Rectal smooth muscle tissue (tissue), 1 donor: ENCODE data around the gene PBX3.
"Not testable (repeated sequence)": the region's sequence is repeated elsewhere in the genome, so short reads cannot be mapped to it uniquely, and the experiment has no call there.

Experiments used
- H3K27ac ChIP-seq: one replicate; pipeline ENCODE4 v1.7.0; 2013; ENCODE audit warnings: low read depth, low read length, inconsistent platforms
- H3K27me3 ChIP-seq: one replicate; pipeline ENCODE4 v1.7.0; 2013; ENCODE audit warnings: low read length; ENCODE audit not compliant: control insufficient read depth, insufficient read depth
- H3K36me3 ChIP-seq: one replicate; pipeline ENCODE4 v1.7.0; 2013; ENCODE audit warnings: low read length; ENCODE audit not compliant: control insufficient read depth, insufficient read depth
- H3K4me1 ChIP-seq: one replicate; pipeline ENCODE4 v1.7.0; 2013; ENCODE audit warnings: low read length; ENCODE audit not compliant: control insufficient read depth, insufficient read depth
- H3K4me3 ChIP-seq: one replicate; pipeline ENCODE4 v1.7.0; 2013; ENCODE audit warnings: low read length
- H3K9ac ChIP-seq: one replicate; pipeline ENCODE4 v1.7.0; 2013; ENCODE audit warnings: low read length

Gene PBX3

DNA sequence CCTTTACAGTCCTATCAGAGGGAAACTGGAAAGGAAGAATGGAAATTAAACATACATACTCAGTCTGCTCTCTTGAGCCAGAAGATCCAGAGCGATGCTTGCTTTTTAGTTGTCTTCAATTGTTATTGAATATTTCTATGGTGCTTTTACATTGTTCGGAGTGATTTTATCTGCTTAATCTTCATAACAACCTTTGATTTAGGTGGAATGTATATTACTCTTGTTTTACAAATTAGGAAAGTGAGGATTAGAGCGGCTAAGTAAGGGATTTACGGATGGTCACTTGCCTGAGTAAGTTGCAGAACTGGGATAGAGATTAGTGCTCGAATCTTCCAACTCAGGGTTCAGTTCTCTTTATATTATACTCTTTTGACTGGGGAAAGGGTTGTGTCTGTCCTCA, 69.1 kb downstream of the PBX3 start:
- H3K9ac ChIP-seq, result no peak overlapping the region
- peaks cover 11% of the 10 kb centered on the region for H3K4me1 ChIP-seq
- H3K4me3 ChIP-seq, result no peak overlapping the region
- H3K27me3 ChIP-seq, result no peaks in the 10 kb centered on the region
- no peaks in the 10 kb centered on the region for H3K36me3 ChIP-seq
- H3K27ac ChIP-seq, result no peak overlapping the region

DNA sequence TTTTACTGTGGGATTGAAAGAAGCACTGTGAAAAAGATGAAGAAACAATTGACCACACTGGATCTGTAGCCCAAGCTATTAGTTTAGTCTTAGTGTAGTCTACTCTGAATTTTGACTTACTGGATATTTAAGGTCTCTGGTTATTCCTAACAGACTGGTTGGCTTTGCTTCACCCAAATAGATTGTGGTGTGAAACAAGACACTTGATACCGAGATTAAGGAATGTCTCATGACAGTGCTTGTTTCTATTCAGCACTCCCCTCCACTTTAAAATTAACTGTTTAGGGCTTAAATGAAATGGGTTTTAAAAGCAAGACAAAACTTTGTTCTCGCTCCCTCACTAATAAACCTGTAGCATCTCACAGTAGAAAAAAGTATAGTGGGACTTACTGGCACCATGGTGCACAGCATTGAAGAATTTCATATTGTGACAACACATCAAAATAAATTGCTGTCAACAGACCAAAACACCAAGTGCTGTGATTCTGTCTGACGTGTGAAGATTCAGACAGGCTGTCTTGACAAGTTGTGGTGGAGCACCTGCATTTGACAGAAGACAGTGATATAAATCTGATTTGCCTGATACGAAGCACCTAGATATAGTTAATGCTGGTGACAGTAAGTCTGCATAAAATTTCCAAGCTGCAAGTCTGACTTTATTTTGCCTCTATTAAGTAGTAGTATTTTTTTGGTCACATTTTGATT, 73.1 kb downstream of the PBX3 start:
- peak overlapping the region; percentile 15 for H3K27ac ChIP-seq
- no peak overlapping the region for H3K9ac ChIP-seq
- H3K4me3 ChIP-seq, result no peak overlapping the region
- H3K36me3 ChIP-seq, result no peaks in the 10 kb centered on the region
- no peaks in the 10 kb centered on the region for H3K27me3 ChIP-seq
- H3K4me1 ChIP-seq, result peaks cover 18% of the 10 kb centered on the region

DNA sequence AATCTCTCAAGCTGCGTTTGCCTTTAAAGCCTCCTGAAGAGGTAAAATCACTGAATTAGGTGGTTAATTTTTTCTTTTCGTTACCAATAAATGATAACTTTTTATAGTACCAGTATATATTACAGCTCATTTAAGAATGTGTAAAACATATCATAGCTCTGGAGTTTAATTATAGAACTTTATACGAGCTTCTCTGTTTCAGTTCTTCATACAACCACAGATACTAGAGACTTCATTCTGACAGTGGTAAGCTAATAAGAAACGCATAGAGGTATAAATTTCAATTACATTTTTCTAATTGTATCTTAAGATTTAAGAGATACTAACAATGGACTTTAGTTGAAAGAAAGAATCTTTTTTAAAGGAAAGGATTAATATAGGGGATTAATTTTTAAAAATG, 73.9 kb downstream of the PBX3 start:
- no peak overlapping the region for H3K4me3 ChIP-seq
- H3K9ac ChIP-seq, result no peak overlapping the region
- no peaks in the 10 kb centered on the region for H3K36me3 ChIP-seq
- H3K27me3 ChIP-seq, result no peaks in the 10 kb centered on the region
- peaks cover 15% of the 10 kb centered on the region for H3K4me1 ChIP-seq
- peak overlapping the region; percentile 40 for H3K27ac ChIP-seq

DNA sequence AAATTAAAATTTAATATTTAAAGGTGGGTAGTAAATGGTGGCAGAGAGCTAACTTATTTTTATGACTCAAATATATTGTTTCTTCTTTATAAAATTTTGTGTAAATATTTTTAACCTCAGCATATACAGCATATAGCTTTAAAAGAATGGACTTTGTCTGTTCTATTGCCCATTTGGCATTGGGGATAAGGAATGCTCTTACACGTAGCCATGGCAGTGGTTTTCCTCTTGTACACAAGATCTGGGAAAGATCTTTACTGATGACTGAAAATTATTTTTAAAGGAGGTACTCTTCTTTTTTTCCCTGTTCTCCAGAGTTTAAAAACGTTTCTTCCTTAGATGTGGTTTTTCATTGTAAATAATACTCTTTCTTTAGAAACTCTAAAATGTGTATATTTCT, 75.0 kb downstream of the PBX3 start:
- Histone ChIP-seq H3K4me1 (peaks cover 15% of the 10 kb centered on the region), H3K4me3 (no peak overlapping the region), H3K36me3 (no peaks in the 10 kb centered on the region), H3K27ac (peak overlapping the region; percentile 30), H3K27me3 (no peaks in the 10 kb centered on the region), H3K9ac (no peak overlapping the region)

DNA sequence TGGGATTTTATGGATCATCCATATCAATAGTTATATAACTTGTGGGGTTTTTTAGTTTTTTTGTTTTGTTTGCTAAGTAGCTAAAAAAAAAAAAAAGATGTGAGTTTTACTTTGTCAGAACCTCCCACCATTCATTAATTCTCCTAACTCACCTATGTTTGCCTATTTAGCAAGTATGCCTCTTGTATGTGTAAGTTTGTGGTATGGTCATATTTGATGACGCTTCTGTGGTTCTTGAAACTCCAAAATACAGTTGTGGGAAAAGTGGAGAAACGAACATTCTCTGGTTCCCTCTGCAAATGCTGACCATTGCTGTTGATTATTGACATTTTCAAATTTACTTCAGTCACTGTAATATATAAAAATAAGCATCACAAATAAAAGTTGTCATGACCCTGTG, 75.7 kb downstream of the PBX3 start:
- H3K36me3 ChIP-seq, result no peaks in the 10 kb centered on the region
- H3K27ac ChIP-seq, result peak overlapping the region; percentile 30
- no peak overlapping the region for H3K9ac ChIP-seq
- H3K27me3 ChIP-seq, result no peaks in the 10 kb centered on the region
- no peak overlapping the region for H3K4me3 ChIP-seq
- peaks cover 15% of the 10 kb centered on the region for H3K4me1 ChIP-seq

DNA sequence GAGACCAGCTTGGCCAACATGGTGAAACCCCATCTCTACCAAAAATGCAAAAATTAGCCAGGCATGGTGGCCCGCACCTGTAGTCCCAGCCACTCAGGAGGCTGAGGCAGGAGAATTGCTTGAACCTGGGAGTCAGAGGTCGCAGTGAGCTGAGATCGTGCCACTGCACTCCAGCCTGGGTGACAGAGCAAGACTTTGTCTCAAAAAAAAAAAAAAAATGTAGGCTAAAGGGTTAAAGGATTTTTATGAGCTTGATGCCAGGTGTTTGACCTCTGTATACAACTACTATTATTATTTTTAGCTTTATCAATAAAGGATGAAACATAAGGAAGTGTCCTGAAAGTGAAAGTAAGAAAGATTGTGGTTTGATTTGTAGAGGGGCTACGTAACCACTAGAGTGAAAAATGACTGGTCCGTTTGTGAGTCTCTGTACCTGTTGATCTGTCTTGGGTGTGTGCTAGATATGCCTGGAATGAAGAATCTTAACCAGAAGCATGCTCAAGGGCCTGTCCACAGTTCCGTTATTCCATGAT, 76.8 kb downstream of the PBX3 start:
- H3K27ac ChIP-seq, H3K9ac ChIP-seq, H3K27me3 ChIP-seq, H3K36me3 ChIP-seq: not testable (repeated sequence)
- H3K4me3 ChIP-seq, result peak overlapping the region; percentile 38
- peaks cover 15% of the 10 kb centered on the region for H3K4me1 ChIP-seq

DNA sequence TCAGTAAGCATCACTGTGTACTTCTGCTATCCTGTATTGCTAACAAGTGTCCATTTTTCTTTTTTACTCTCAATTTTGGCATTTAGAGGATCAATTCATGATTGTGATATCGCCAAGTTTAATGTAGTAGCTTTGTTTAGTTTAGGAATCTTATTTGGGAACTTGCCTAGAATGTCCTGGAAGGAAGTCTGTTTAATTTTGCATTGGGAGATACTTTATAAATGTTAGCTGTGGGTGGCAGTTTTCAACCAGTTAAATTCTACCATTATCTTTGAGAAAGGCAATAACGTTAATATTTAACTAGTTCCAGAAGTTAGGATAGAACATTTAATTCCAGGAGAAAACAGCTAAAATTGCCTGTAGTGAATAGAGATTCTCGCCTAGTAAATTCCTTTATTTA, 78.6 kb downstream of the PBX3 start:
- Histone ChIP-seq H3K27ac (no peak overlapping the region), H3K4me3 (no peak overlapping the region), H3K4me1 (peaks cover 8% of the 10 kb centered on the region), H3K36me3 (no peaks in the 10 kb centered on the region), H3K27me3 (no peaks in the 10 kb centered on the region), H3K9ac (no peak overlapping the region)

DNA sequence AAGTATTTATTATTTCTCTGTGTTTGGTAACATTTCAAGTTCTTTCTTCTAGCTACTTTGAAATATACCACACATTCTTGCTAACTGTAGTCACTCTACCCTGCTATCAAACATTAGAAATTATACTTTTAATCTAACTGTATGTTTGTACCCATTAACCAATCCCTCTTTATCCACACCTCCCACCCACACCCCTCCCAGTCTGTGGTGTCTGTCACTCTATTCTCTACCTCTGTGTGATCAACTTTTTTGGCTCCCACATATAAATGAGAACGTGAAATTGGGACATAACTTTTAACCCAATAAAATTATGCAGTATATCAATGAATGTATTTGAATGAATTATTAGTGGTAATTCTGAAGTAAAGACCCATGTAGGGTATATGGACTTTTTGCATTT, 79.7 kb downstream of the PBX3 start:
- Histone ChIP-seq H3K27ac (no peak overlapping the region), H3K4me3 (no peak overlapping the region), H3K4me1 (peaks cover 8% of the 10 kb centered on the region), H3K36me3 (no peaks in the 10 kb centered on the region), H3K9ac (no peak overlapping the region), H3K27me3 (no peaks in the 10 kb centered on the region)

DNA sequence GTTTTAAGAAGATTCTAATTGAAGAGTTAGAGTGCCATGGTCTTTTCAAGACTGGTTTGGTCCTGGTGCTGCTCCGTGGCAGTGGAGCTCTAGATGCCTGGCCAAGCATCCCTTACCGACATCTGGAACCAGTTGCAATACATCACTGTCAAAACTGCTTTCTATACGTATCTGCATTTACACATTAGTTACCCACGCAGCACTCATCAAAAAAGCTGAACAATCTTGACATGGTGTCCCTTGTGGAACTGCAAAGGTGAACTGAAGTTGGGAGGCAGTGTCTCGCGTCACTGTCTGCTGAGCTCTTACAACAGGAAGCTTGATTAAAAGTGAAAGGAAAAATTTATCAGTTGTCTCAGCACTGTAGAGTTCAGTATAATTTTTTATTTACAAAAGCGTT, 82.6 kb downstream of the PBX3 start:
- H3K27ac ChIP-seq, result peak overlapping the region; percentile 37
- no peaks in the 10 kb centered on the region for H3K4me1 ChIP-seq
- H3K36me3 ChIP-seq, result no peaks in the 10 kb centered on the region
- no peaks in the 10 kb centered on the region for H3K27me3 ChIP-seq
- peak overlapping the region; percentile 70 for H3K4me3 ChIP-seq
- H3K9ac ChIP-seq, result no peak overlapping the region

DNA sequence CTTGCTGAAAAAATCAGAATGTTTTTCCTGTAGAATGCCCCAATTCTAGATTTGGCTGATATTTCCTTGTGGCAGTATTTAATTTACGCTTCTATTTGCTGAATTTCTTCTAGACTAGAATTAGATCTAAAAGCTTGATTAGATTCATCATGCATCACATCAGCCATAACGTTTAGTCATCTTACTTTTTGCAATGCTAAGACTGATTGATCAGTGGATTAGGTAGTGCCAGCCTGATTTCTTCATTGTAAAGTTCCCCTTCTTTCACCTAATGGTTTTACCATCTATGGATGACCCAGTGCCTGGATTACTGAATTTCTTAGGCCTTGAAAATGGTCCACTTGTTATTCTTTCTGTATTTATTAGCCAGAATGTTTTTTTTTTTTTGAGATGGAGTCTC, 83.9 kb downstream of the PBX3 start:
- H3K4me3 ChIP-seq, result no peak overlapping the region
- no peaks in the 10 kb centered on the region for H3K4me1 ChIP-seq

DNA sequence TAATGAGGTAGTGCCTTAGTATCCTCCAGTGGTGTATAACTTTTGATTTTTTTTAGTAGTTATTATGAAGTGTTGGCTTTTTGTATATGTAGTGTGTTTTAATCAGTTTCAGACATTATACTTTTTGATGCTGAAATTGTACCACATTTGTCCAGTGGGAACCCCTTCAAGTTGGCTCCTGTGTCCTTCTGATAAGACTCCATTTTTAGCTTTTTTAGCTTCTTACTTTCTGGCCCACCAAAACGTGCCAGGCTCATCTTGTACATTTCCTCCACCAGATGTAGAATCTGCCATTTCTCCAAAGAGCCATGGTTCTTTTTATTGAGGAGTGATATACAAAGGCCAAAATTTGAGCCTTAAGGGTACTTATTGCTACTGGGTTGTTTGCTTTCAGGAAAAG, 84.4 kb downstream of the PBX3 start:
- Histone ChIP-seq H3K36me3 (no peaks in the 10 kb centered on the region), H3K27me3 (no peaks in the 10 kb centered on the region), H3K9ac (no peak overlapping the region), H3K27ac (no peak overlapping the region), H3K4me1 (no peaks in the 10 kb centered on the region), H3K4me3 (no peak overlapping the region)

More for the DNA sequence above, 83.9 kb downstream of the PBX3 start:
- Histone ChIP-seq H3K27me3 (no peaks in the 10 kb centered on the region), H3K27ac (no peak overlapping the region), H3K9ac (no peak overlapping the region), H3K36me3 (no peaks in the 10 kb centered on the region)

DNA sequence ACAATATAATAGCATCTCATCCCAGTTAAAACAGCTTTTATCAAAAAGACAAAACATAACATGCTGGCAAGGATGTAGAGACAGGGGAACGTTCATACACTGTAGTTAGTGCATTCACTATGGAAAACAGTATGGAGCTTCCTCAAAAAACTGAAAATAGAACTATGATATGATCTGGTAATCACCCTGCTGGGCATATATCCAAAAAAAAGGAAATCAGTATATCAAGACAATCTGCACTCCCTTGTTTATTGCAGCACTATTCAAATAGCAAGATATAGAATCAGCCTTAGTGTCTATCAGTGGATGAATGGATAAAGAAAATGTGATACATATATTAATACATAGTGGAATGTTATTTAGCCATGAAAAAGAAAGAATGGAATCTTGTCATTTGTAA, 88.5 kb downstream of the PBX3 start:
- Histone ChIP-seq H3K27ac (no peak overlapping the region), H3K4me1 (peaks cover 11% of the 10 kb centered on the region), H3K27me3 (no peaks in the 10 kb centered on the region), H3K9ac (no peak overlapping the region), H3K36me3 (no peaks in the 10 kb centered on the region), H3K4me3 (no peak overlapping the region)

DNA sequence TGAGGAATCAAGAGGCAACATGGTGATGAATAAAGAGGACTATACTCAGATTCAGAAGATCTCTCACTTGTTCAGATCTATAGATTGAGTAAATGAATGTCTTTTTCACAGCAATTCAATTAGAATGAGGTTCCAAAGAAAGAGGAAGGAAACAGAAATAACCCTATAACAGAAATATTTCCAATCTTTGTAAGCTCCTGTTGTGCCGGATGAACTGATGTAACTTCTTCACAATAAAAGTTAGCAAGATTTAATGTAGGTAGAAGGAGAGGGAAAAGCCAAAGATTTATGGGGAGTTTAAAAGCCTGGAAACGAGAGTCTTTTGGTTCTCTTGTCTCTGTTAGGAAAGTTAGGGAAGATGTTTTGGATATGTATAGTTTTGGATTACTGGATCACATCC, 92.1 kb downstream of the PBX3 start:
- Histone ChIP-seq H3K9ac (no peak overlapping the region), H3K4me1 (peaks cover 27% of the 10 kb centered on the region)

More for the DNA sequence above, 92.1 kb downstream of the PBX3 start:
- Histone ChIP-seq H3K27me3 (no peaks in the 10 kb centered on the region), H3K4me3 (no peak overlapping the region), H3K27ac (no peak overlapping the region), H3K36me3 (no peaks in the 10 kb centered on the region)
